ENCODE results near the gene SCRN2. TPM values are rescaled to one million over a fixed set of nuclear protein-coding genes. Genes with fewer than 3 reads are reported as not detected.

Gene SCRN2
- total and polyA plus RNA-seq, 2 of the 13 experiments (the other 11 are each of a cell fraction or from before 2014, with no cell fraction given), result 21.7 to 29.5 TPM

GRCh38 chr17:47850692-47851573, 9.9 kb upstream of the SCRN2 start, which contains the start of gene SP6:
SP6 (minus strand) TSS chr17:47851163; CDS start chr17:47848429, 2,734 bp downstream.
- POLR2A ChIA-PET, result interaction anchor here (0.8 to 2.8 kb wide), 8 partner anchors 10 to 120 kb away, joined by 3 to 28 read pairs (median 6); partner anchors contain the start of genes CDK5RAP3, LRRC46, MRPL10 and PNPO
- Histone ChIP-seq H3K79me2 (ENCODE audit: insufficient read depth, low read length) (no peaks in the 10 kb centered on the region), H3K4me3 (replicated peaks in 1 of 3; ENCODE audit: insufficient read depth in 1 of 3, low read depth in 2 of 3, low read length in 3 of 3) (peak within 1 kb of the TSS; percentile 44 to 74 (median 54)), H3K27me3 (ENCODE audit: control insufficient read depth in 1 of 2, insufficient read depth in 2 of 2, low read length in 2 of 2) (peaks cover 19 to 72% of the 10 kb centered on the region in 2 experiments), H4K20me1 (ENCODE audit: insufficient read depth, low read length) (no peaks in the 10 kb centered on the region), H3K9me3 (ENCODE audit: low read length) (no peaks in the 10 kb centered on the region), H3K9ac (ENCODE audit: insufficient read depth, low read depth, low read length) (peak within 1 kb of the TSS; percentile 39; the same call in 1 of the 2 replicates), H3K4me1 (ENCODE audit: insufficient read depth, low read length) (peaks cover 12% of the 10 kb centered on the region), H3K36me3 (replicated peaks in 1 of 2; ENCODE audit: control insufficient read depth in 1 of 2, insufficient read depth in 2 of 2, low read length in 2 of 2) (no peaks in the 10 kb centered on the region), H3K4me2 (ENCODE audit: low read depth, low read length) (peak within 1 kb of the TSS; percentile 91), H2AFZ (ENCODE audit: low read length) (no peak within 1 kb of the TSS), H3K27ac (ENCODE audit: extremely low read length, insufficient read depth, low read length) (no peak within 1 kb of the TSS)
- DNase-seq (ENCODE audit: low spot score), result peak; percentile 77
- WGBS (ENCODE audit: low lambda C conversion rate), result 1% methylated on average over 47 of the region's 71 CpGs
- in situ Hi-C loops (cut with HindIII; ENCODE audit: extremely low pct_ligation_motif_present, low pct_unique_long_range_greater_than_20kb), result no loop called here
- no TSS peak for BruUV-seq (replicated peaks)
- CTCF ChIA-PET (ENCODE audit: low intra/inter-chr PET ratio, low total read pairs), result interaction anchor here (1.3 kb wide), 1 partner anchor 39 kb away, joined by 4 read pairs; no protein-coding TSS in a partner anchor
- peak; percentile 37 for FAIRE-seq
- intact Hi-C loops (cut with micrococcal nuclease; ENCODE audit: unreplicated experiment), result no loop called here
- ATAC-seq, result peak; percentile 97
- TF ChIP-seq ATF7 (IDR thresholded peaks at IDR 0.05) (no peak), ATF7 (CRISPR knock-in tag; IDR thresholded peaks at IDR 0.05) (no peak), ZNF782 (CRISPR knock-in tag; IDR thresholded peaks at IDR 0.05; ENCODE audit: borderline replicate concordance) (no peak), ZNF674 (CRISPR knock-in tag; IDR thresholded peaks at IDR 0.05; ENCODE audit: low read depth) (no peak), FOXP1 (IDR thresholded peaks at IDR 0.05) (no peak), FOXP1 (CRISPR knock-in tag; IDR thresholded peaks at IDR 0.05) (no peak), ZFP41 (CRISPR knock-in tag; IDR thresholded peaks at IDR 0.05; ENCODE audit: borderline replicate concordance) (no peak), ZNF616 (CRISPR knock-in tag; IDR thresholded peaks at IDR 0.05; ENCODE audit: low read depth) (no peak), YEATS2 (CRISPR knock-in tag; IDR thresholded peaks at IDR 0.05; ENCODE audit: borderline replicate concordance) (peak; percentile 59; the same call in 1 of the 2 replicates), ATF1 (CRISPR knock-in tag; IDR thresholded peaks at IDR 0.05) (no peak)
- TF ChIP-seq, protein P1, sequence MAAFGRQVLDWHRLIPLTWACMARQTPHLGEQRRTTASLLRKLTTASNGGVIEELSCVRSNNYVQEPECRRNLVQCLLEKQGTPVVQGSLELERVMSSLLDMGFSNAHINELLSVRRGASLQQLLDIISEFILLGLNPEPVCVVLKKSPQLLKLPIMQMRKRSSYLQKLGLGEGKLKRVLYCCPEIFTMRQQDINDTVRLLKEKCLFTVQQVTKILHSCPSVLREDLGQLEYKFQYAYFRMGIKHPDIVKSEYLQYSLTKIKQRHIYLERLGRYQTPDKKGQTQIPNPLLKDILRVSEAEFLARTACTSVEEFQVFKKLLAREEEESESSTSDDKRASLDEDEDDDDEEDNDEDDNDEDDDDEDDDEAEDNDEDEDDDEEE (CRISPR knock-in tag; IDR thresholded peaks at IDR 0.05), result 0 out of 2 replicates have a peak, but pooled peaks have one; percentile 33
- TF ChIP-seq, protein P2, sequence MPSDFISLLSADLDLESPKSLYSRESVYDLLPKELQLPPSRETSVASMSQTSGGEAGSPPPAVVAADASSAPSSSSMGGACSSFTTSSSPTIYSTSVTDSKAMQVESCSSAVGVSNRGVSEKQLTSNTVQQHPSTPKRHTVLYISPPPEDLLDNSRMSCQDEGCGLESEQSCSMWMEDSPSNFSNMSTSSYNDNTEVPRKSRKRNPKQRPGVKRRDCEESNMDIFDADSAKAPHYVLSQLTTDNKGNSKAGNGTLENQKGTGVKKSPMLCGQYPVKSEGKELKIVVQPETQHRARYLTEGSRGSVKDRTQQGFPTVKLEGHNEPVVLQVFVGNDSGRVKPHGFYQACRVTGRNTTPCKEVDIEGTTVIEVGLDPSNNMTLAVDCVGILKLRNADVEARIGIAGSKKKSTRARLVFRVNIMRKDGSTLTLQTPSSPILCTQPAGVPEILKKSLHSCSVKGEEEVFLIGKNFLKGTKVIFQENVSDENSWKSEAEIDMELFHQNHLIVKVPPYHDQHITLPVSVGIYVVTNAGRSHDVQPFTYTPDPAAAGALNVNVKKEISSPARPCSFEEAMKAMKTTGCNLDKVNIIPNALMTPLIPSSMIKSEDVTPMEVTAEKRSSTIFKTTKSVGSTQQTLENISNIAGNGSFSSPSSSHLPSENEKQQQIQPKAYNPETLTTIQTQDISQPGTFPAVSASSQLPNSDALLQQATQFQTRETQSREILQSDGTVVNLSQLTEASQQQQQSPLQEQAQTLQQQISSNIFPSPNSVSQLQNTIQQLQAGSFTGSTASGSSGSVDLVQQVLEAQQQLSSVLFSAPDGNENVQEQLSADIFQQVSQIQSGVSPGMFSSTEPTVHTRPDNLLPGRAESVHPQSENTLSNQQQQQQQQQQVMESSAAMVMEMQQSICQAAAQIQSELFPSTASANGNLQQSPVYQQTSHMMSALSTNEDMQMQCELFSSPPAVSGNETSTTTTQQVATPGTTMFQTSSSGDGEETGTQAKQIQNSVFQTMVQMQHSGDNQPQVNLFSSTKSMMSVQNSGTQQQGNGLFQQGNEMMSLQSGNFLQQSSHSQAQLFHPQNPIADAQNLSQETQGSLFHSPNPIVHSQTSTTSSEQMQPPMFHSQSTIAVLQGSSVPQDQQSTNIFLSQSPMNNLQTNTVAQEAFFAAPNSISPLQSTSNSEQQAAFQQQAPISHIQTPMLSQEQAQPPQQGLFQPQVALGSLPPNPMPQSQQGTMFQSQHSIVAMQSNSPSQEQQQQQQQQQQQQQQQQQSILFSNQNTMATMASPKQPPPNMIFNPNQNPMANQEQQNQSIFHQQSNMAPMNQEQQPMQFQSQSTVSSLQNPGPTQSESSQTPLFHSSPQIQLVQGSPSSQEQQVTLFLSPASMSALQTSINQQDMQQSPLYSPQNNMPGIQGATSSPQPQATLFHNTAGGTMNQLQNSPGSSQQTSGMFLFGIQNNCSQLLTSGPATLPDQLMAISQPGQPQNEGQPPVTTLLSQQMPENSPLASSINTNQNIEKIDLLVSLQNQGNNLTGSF (CRISPR knock-in tag; IDR thresholded peaks at IDR 0.05), result peak; percentile 47; the same call in 1 of the 2 replicates
- TF ChIP-seq, protein P3, sequence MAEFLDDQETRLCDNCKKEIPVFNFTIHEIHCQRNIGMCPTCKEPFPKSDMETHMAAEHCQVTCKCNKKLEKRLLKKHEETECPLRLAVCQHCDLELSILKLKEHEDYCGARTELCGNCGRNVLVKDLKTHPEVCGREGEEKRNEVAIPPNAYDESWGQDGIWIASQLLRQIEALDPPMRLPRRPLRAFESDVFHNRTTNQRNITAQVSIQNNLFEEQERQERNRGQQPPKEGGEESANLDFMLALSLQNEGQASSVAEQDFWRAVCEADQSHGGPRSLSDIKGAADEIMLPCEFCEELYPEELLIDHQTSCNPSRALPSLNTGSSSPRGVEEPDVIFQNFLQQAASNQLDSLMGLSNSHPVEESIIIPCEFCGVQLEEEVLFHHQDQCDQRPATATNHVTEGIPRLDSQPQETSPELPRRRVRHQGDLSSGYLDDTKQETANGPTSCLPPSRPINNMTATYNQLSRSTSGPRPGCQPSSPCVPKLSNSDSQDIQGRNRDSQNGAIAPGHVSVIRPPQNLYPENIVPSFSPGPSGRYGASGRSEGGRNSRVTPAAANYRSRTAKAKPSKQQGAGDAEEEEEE (CRISPR knock-in tag; IDR thresholded peaks at IDR 0.05; ENCODE audit: borderline replicate concordance), result no peak

Measured in HepG2 (cell line).